Neural cell (in vitro differentiated cells): ENCODE data around the gene PARM1. TPM values are rescaled to one million over a fixed set of nuclear protein-coding genes. Genes with fewer than 3 reads are reported as not detected.

Source experiments
- H2AFZ ChIP-seq: fragments of 200-600, 300-800 bp; sonication (generic), shearing (Covaris generic); 2 replicates; pipeline ENCODE4 v1.6.0; 2014; ENCODE audit warnings: low read depth, mild to moderate bottlenecking, antibody characterized with exemption, low read length, moderate library complexity
- H3F3A ChIP-seq: fragments of 200-600 bp; shearing (Covaris generic); 2 replicates; pipeline ENCODE4 v1.6.1; 2016; ENCODE audit warnings: mild to moderate bottlenecking, moderate library complexity, mixed read lengths, antibody characterized with exemption, low read length; ENCODE audit not compliant: insufficient read depth, poor library complexity, severe bottlenecking
- H3K27ac ChIP-seq: fragments of 200-600, 300-800 bp; sonication (generic), shearing (Covaris generic); 2 replicates; pipeline ENCODE4 v1.5.1; 2014; ENCODE audit warnings: mild to moderate bottlenecking, low read length, moderate library complexity
- H3K27me3 ChIP-seq: fragments of 300-800, 200-600 bp; sonication (generic), shearing (Covaris generic); 2 replicates; pipeline ENCODE4 v1.6.0; 2014; ENCODE audit warnings: mild to moderate bottlenecking, low read depth, low read length, moderate library complexity; ENCODE audit not compliant: insufficient read depth
- H3K36me3 ChIP-seq: fragments of 300-800, 200-600 bp; sonication (generic), shearing (Covaris generic); 2 replicates; pipeline ENCODE4 v1.5.1; 2014; ENCODE audit warnings: mild to moderate bottlenecking, antibody characterized with exemption, low read length, moderate library complexity; ENCODE audit not compliant: insufficient read depth
- H3K4me2 ChIP-seq: fragments of 300-800, 200-600 bp; sonication (generic), shearing (Covaris generic); 2 replicates; pipeline ENCODE4 v1.6.0; 2014; ENCODE audit warnings: mild to moderate bottlenecking, low read length
- H3K4me3 ChIP-seq: fragments of 300-800, 200-600 bp; sonication (generic), shearing (Covaris generic); 2 replicates; pipeline ENCODE4 v1.5.1; 2014; ENCODE audit warnings: mild to moderate bottlenecking, low read length, moderate library complexity
- H3K79me2 ChIP-seq: fragments of 200-600 bp; shearing (Covaris generic); replicated peaks from 2 replicates; pipeline ENCODE4 v1.6.0; 2014; ENCODE audit warnings: mild to moderate bottlenecking, low read length, moderate library complexity; ENCODE audit not compliant: insufficient read depth
- H3K9ac ChIP-seq: fragments of 300-800, 200-600 bp; sonication (generic), shearing (Covaris generic); 2 replicates; pipeline ENCODE4 v1.6.1; 2016; ENCODE audit warnings: mild to moderate bottlenecking, low read length, mixed read lengths
- H3K9me2 ChIP-seq: fragments of 200-600 bp; shearing (Covaris generic); 2 replicates; pipeline ENCODE4 v1.6.1; 2016; ENCODE audit warnings: mild to moderate bottlenecking, low read length, mixed read lengths; ENCODE audit not compliant: insufficient read depth
- H3K9me3 ChIP-seq: fragments of 200-600, 300-800 bp; sonication (generic), shearing (Covaris generic); 2 replicates; pipeline ENCODE4 v1.6.1; 2016; ENCODE audit warnings: mild to moderate bottlenecking, mixed run types, low read length, moderate library complexity, mixed read lengths
- H4K20me1 ChIP-seq: fragments of 200-600 bp; shearing (Covaris generic); 2 replicates; pipeline ENCODE4 v1.6.1; 2016; ENCODE audit warnings: mild to moderate bottlenecking, mixed run types; ENCODE audit not compliant: insufficient read depth
- CTCF ChIP-seq: fragments of 450-650 bp; IDR thresholded peaks from 2 replicates; pipeline ENCODE4 v1.5.1; 2014; ENCODE audit warnings: antibody characterized with exemption, mild to moderate bottlenecking, moderate library complexity; ENCODE audit not compliant: poor library complexity, severe bottlenecking
- EP300 ChIP-seq: fragments of 450-650 bp; conservative IDR thresholded peaks from 2 replicates; pipeline ENCODE4 v1.6.1; 2014; ENCODE audit warnings: antibody characterized with exemption, mild to moderate bottlenecking, moderate library complexity; ENCODE audit not compliant: poor library complexity, severe bottlenecking
- EZH2 ChIP-seq: fragments of 200-600, 300-800 bp; shearing (Covaris generic), sonication (generic); IDR thresholded peaks from 2 replicates; pipeline ENCODE4 v1.6.1; 2014; ENCODE audit warnings: antibody characterized with exemption, low read length, borderline replicate concordance, mild to moderate bottlenecking; ENCODE audit not compliant: insufficient read depth, poor library complexity, severe bottlenecking
- MXI1 ChIP-seq: fragments of 450-650 bp; conservative IDR thresholded peaks from 2 replicates; pipeline ENCODE4 v1.6.1; 2014; ENCODE audit warnings: antibody characterized with exemption, mild to moderate bottlenecking; ENCODE audit not compliant: poor library complexity, severe bottlenecking
- POLR2AphosphoS5 ChIP-seq: IDR thresholded peaks from 2 replicates; pipeline ENCODE4 v1.6.1; 2012
- RAD21 ChIP-seq: fragments of 450-650 bp; conservative IDR thresholded peaks from 2 replicates; pipeline ENCODE4 v1.6.1; 2014; ENCODE audit warnings: antibody characterized with exemption, mild to moderate bottlenecking, moderate library complexity
- REST ChIP-seq: IDR thresholded peaks from 2 replicates; pipeline ENCODE4 v1.6.1; 2012; ENCODE audit warnings: borderline replicate concordance
- SMC3 ChIP-seq: fragments of 450-650 bp; conservative IDR thresholded peaks from 2 replicates; pipeline ENCODE4 v1.6.1; 2014; ENCODE audit warnings: antibody characterized with exemption, mild to moderate bottlenecking, moderate library complexity; ENCODE audit not compliant: poor library complexity
- TAF1 ChIP-seq: IDR thresholded peaks from 2 replicates; pipeline ENCODE4 v1.6.1; 2012; ENCODE audit warnings: low read depth
- polyA plus RNA-seq: library from polyadenylated mRNA; depleted of rRNA; stranded (reverse); fragments of >200 nt; gene quantifications from 2 replicates; pipeline ENCODE4 v1.2.3, GENCODE V29; 2014

Gene PARM1
- polyA plus RNA-seq, 1 donor from 2014 or later = 1.3 TPM

DNA sequence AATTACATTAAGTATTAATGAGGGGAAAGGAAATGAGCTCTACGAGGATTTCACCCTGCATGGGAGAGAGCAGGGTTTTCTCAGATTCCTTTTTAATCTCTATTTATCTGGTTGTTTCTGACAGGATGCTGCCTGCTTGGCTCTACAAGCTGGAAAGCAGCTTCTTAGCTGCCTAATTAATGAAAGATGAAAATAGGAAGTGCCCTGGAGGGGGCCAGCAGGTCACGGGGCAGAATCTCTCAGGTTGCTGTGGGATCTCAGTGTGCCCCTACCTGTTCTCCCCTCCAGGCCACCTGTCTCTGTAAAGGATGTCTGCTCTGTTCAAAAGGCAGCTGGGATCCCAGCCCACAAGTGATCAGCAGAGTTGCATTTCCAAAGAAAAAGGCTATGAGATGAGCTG is 113.7 kb downstream of the PARM1 start:
- Histone ChIP-seq H3K9ac (no peak overlapping the region), H3F3A (no peaks in the 10 kb centered on the region), H4K20me1 (no peaks in the 10 kb centered on the region), H3K27ac (no peak overlapping the region), H2AFZ (no peak overlapping the region), H3K9me2 (no peaks in the 10 kb centered on the region), H3K79me2 (no peaks in the 10 kb centered on the region), H3K27me3 (no peaks in the 10 kb centered on the region), H3K9me3 (no peaks in the 10 kb centered on the region), H3K4me3 (no peak overlapping the region), H3K4me2 (no peak overlapping the region), H3K36me3 (no peaks in the 10 kb centered on the region)
- TF ChIP-seq RAD21 = no peak
- TF ChIP-seq SMC3 = no peak
- TF ChIP-seq REST = no peak
- no peak for TF ChIP-seq POLR2AphosphoS5
- TF ChIP-seq EZH2 = no peak
- no peak for TF ChIP-seq CTCF
- TF ChIP-seq TAF1 = no peak
- no peak for TF ChIP-seq MXI1
- TF ChIP-seq EP300 = no peak

GRCh38 chr4:75048208-75048879 is 115.4 kb downstream of the PARM1 start:
- no peak overlapping the region for H3K4me2 ChIP-seq
- no peaks in the 10 kb centered on the region for H3K36me3 ChIP-seq
- no peaks in the 10 kb centered on the region for H3K27me3 ChIP-seq
- no peak overlapping the region for H3K27ac ChIP-seq
- no peaks in the 10 kb centered on the region for H4K20me1 ChIP-seq
- H3K9me3 ChIP-seq = no peaks in the 10 kb centered on the region
- H3F3A ChIP-seq = no peaks in the 10 kb centered on the region
- H3K79me2 ChIP-seq = no peaks in the 10 kb centered on the region
- H3K4me3 ChIP-seq = no peak overlapping the region
- TF ChIP-seq CTCF (no peak), TAF1 (no peak), POLR2AphosphoS5 (no peak), EZH2 (no peak), EP300 (no peak), REST (no peak), RAD21 (no peak), MXI1 (no peak), SMC3 (no peak)
- H3K9ac ChIP-seq = no peak overlapping the region
- no peak overlapping the region for H2AFZ ChIP-seq
- H3K9me2 ChIP-seq = no peaks in the 10 kb centered on the region
